ENCODE results near the gene FFAR3. TPM values are rescaled to one million over a fixed set of nuclear protein-coding genes. Genes with fewer than 3 reads are reported as not detected.

FFAR3 gene
- total RNA-seq, 3 donors from 2014 or later: 0.16 to 0.33 TPM; not detected in 1

DNA sequence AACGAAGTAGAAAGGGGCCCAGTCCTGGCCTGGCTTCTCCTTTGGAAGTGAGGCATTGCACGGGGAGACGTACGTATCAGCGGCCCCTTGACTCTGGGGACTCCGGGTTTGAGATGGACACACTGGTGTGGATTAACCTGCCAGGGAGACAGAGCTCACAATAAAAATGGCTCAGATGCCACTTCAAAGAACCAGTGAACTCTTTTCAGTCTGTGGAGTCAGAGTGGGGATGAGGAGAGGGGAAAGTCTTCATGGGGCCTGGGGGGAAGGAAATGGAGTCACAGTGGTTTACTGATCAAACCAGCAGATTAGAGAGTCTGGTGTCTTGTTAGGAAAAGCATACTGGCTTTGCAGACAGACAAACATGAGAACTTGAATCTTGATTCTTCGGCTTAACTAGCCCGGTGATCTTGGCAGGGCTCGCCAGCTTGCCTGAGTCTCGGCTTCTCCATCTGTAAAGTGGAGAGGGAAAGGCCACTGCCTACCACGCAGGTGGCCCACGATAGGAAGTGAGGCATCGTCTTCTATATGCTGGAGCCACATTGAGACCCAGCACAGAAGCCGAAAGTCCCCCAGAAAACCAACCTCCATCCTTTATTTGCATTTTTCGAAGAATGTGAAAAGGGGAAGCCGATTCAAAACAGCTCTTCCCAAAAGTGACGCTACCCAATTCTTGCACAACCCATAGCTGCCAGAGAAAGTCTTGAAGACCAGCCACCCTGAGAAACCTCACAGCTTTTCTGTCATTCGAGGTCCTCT, 10.9 kb upstream of the FFAR3 start, which contains the start of gene FFAR1:
FFAR1 (plus strand) TSS at position 732 of the 759 bp plus-strand sequence. CDS start 3,650 bp downstream, outside the sequence.
- Histone ChIP-seq H3K27ac (no peak within 1 kb of the TSS), H3K4me3 (no peak within 1 kb of the TSS), H3K4me1 (no peaks in the 10 kb centered on the region), H3K27me3 (no peaks in the 10 kb centered on the region), H3K9me3 (no peaks in the 10 kb centered on the region), H3K36me3 (no peaks in the 10 kb centered on the region)
- TF ChIP-seq POLR2A (IDR thresholded peaks at IDR 0.05) (no peak), POLR2AphosphoS5 (IDR thresholded peaks at IDR 0.05) (no peak)
- TF ChIP-seq, protein P1, sequence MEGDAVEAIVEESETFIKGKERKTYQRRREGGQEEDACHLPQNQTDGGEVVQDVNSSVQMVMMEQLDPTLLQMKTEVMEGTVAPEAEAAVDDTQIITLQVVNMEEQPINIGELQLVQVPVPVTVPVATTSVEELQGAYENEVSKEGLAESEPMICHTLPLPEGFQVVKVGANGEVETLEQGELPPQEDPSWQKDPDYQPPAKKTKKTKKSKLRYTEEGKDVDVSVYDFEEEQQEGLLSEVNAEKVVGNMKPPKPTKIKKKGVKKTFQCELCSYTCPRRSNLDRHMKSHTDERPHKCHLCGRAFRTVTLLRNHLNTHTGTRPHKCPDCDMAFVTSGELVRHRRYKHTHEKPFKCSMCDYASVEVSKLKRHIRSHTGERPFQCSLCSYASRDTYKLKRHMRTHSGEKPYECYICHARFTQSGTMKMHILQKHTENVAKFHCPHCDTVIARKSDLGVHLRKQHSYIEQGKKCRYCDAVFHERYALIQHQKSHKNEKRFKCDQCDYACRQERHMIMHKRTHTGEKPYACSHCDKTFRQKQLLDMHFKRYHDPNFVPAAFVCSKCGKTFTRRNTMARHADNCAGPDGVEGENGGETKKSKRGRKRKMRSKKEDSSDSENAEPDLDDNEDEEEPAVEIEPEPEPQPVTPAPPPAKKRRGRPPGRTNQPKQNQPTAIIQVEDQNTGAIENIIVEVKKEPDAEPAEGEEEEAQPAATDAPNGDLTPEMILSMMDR (IDR thresholded peaks at IDR 0.05): no peak
- peak in 1 of 2 donors; percentile 48 for DNase-seq (ENCODE audit: low spot score in 2 of 2)
- intact Hi-C loops (cut with DNase I; ENCODE audit: low total_unique reads): no loop called here

- Histone ChIP-seq H3K27ac (no peak overlapping the region), H3K4me1 (no peaks in the 10 kb centered on the region), H3K27me3 (no peaks in the 10 kb centered on the region), H3K9me3 (no peaks in the 10 kb centered on the region), H3K4me3 (no peak overlapping the region), H3K36me3 (no peaks in the 10 kb centered on the region)
- intact Hi-C loops (cut with DNase I; ENCODE audit: low total_unique reads): no loop called here
- TF ChIP-seq, protein P1 (IDR thresholded peaks at IDR 0.05): no peak
- TF ChIP-seq POLR2A (IDR thresholded peaks at IDR 0.05) (no peak), POLR2AphosphoS5 (IDR thresholded peaks at IDR 0.05) (no peak)
- DNase-seq (ENCODE audit: low spot score in 2 of 2): peak in 1 of 2 donors; percentile 20
These were observed 10.3 kb upstream of the FFAR3 start for GRCh38 chr19:35347930-35348298.

- H3K4me3 ChIP-seq: no peak overlapping the region
- intact Hi-C loops (cut with DNase I; ENCODE audit: low total_unique reads): no loop called here
- H3K27me3 ChIP-seq: no peaks in the 10 kb centered on the region
- H3K9me3 ChIP-seq: no peaks in the 10 kb centered on the region
- no peaks in the 10 kb centered on the region for H3K4me1 ChIP-seq
- TF ChIP-seq, protein P1 (IDR thresholded peaks at IDR 0.05): no peak
- TF ChIP-seq POLR2A (IDR thresholded peaks at IDR 0.05) (no peak), POLR2AphosphoS5 (IDR thresholded peaks at IDR 0.05) (no peak)
- DNase-seq (ENCODE audit: low spot score in 2 of 2): peak in 1 of 2 donors; percentile 20
- H3K27ac ChIP-seq: no peak overlapping the region
- no peaks in the 10 kb centered on the region for H3K36me3 ChIP-seq
These were observed 9.2 kb upstream of the FFAR3 start for GRCh38 chr19:35348911-35349611.

DNA sequence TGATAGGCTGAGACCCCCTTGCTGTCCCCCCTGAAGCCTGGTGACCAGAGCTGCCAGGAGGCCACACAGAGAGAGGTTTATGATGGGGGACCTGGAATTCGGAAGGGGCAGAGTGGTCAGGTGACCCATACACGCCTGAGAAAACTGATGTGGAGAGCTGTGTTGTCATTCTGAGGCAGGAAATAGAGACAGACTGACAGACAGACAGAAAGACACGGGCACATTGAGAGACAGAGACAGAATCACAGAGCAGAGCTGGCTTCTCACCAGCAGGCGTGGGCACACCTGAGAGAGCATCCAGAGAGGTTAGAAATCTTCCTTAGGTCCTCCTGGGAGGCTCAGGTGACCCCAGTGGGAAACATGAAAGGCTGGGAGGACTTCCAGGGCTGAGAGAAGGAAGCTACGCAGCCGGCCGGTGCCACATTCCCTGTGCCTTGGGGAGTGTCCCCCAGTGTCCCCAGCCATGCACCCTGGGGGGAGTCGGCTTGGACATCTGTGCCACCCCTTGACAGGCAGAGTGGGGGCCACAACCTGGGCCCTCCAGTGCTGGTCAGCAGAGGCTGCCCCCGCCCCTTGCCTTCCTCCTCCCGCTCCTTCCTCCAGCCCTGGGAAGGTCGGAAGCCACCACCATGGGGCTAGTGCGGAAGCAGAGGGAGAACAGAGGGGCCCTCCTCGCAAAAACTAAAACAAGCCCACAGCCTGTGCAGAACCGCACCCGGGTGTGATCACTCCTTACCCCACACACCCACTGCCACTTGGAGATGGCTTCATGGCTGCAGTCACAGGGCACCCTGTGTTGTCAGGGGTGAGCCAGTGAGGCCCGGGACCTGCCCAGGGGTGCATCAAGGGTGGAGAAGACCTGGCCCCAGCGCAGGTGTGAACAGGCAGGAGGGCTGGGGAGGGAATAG, 8.4 kb upstream of the FFAR3 start:
- intact Hi-C loops (cut with DNase I; ENCODE audit: low total_unique reads): no loop called here
- no peak for TF ChIP-seq POLR2A (IDR thresholded peaks at IDR 0.05)
- no peak for TF ChIP-seq POLR2AphosphoS5 (IDR thresholded peaks at IDR 0.05)
- TF ChIP-seq, protein P1 (IDR thresholded peaks at IDR 0.05): no peak
- H3K27me3 ChIP-seq: no peaks in the 10 kb centered on the region
- H3K27ac ChIP-seq: no peak overlapping the region
- no peaks in the 10 kb centered on the region for H3K9me3 ChIP-seq
- no peaks in the 10 kb centered on the region for H3K36me3 ChIP-seq
- no peaks in the 10 kb centered on the region for H3K4me1 ChIP-seq
- no peak overlapping the region for H3K4me3 ChIP-seq
- peak in 1 of 2 donors; percentile 34 for DNase-seq (ENCODE audit: low spot score in 2 of 2)
